Measurements from ENCODE around the gene RTP3.

GRCh38 chr3:46491089-46492070 is 6.4 kb upstream of the RTP3 start:
- TF ChIP-seq CTCF (IDR thresholded peaks at IDR 0.05 in 4 of 5, conservative IDR thresholded peaks at IDR 0.05 in 1 of 5) (no peak), POLR2A (IDR thresholded peaks at IDR 0.05) (no peak)

Data from gastrocnemius medialis (tissue), 4 donors.